Measurements from ENCODE around the gene HOXA7.

DNA sequence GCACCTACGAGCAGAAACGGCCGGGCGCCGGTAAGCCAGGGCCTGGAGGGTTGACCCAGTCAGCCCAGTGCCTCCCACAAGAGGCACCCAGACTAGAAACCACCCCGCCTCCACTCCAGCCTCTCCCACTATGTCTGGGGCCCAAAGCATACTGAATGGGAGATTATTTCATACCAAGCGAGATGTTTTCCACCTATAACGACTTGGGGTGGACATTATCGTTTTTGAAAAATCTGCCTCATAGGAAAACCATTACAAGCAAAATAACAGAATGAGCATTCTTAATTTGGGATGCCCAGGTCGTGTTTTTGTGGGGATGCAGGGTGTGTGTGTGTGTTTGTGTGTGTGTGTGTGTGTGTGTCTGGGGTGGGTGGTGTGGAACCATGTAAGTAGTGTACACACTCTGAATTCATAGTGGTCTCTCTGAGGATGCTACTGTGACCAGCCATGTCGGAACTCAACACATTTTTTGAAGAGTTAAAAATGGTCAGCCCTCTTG lies 10.5 kb downstream of the HOXA7 start:
- TF ChIP-seq TCF12 (IDR thresholded peaks at IDR 0.05): no peak
- no peak for TF ChIP-seq EP300 (IDR thresholded peaks at IDR 0.05; ENCODE audit: borderline replicate concordance in 1 of 2, low read depth in 1 of 2, low read length in 1 of 2)

Measured in SK-N-SH (cell line).